ENCODE measurements around the gene HOXD3.

- TF ChIP-seq POLR2A (IDR thresholded peaks at IDR 0.05) (no peak), CTCF (IDR thresholded peaks at IDR 0.05 in 8 of 11, conservative IDR thresholded peaks at IDR 0.05 in 3 of 11) (no peak)
Observed at GRCh38 chr2:176166272-176166671, 9.2 kb downstream of the HOXD3 start.

Data from spleen (tissue), 7 donors.